ENCODE results near the gene C12orf75.
"Not testable (repeated sequence)": the region's sequence is repeated elsewhere in the genome, so short reads cannot be mapped to it uniquely, and the experiment has no call there.

The C12orf75 gene

GRCh38 chr12:105331805-105332251 lies 1.3 kb downstream of the C12orf75 start:
- no peak for TF ChIP-seq NFRKB (IDR thresholded peaks at IDR 0.05)
- TF ChIP-seq, protein P1, sequence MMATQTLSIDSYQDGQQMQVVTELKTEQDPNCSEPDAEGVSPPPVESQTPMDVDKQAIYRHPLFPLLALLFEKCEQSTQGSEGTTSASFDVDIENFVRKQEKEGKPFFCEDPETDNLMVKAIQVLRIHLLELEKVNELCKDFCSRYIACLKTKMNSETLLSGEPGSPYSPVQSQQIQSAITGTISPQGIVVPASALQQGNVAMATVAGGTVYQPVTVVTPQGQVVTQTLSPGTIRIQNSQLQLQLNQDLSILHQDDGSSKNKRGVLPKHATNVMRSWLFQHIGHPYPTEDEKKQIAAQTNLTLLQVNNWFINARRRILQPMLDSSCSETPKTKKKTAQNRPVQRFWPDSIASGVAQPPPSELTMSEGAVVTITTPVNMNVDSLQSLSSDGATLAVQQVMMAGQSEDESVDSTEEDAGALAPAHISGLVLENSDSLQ (IDR thresholded peaks at IDR 0.05) = no peak
- TF ChIP-seq HDGF (IDR thresholded peaks at IDR 0.05; ENCODE audit: borderline replicate concordance) = no peak
- TF ChIP-seq L3MBTL2 (conservative IDR thresholded peaks at IDR 0.05) = no peak
- TF ChIP-seq FOXM1 (IDR thresholded peaks at IDR 0.05; ENCODE audit: borderline replicate concordance) = no peak
- TF ChIP-seq FOXA1 (IDR thresholded peaks at IDR 0.05) = no peak
- no peak for TF ChIP-seq ELF4 (IDR thresholded peaks at IDR 0.05)
- no peak for TF ChIP-seq FOXK2 (IDR thresholded peaks at IDR 0.05)
- no peak for TF ChIP-seq LEF1 (IDR thresholded peaks at IDR 0.05; ENCODE audit: borderline replicate concordance)
- CTCF ChIA-PET = interaction anchor here (0.5 to 0.7 kb wide), 3 partner anchors 34 to 68 kb away, joined by 3 to 4 read pairs (median 3); no protein-coding TSS in a partner anchor
- no peak for DNase-seq (ENCODE audit: extremely low spot score)
- POLR2A ChIA-PET = interaction anchor here (1.9 kb wide), 1 partner anchor 96 kb away, joined by 6 read pairs; the partner anchor contains the start of gene APPL2

GRCh38 chr12:105332286-105332685 lies 1.8 kb downstream of the C12orf75 start:
- ChIA-PET CTCF (interaction anchor here (0.7 kb wide), 1 partner anchor 34 kb away, joined by 4 read pairs; no protein-coding TSS in a partner anchor), POLR2A (interaction anchor here (1.9 kb wide), 1 partner anchor 96 kb away, joined by 6 read pairs; the partner anchor contains the start of gene APPL2)
- DNase-seq (ENCODE audit: extremely low spot score) = not testable (repeated sequence)

DNA sequence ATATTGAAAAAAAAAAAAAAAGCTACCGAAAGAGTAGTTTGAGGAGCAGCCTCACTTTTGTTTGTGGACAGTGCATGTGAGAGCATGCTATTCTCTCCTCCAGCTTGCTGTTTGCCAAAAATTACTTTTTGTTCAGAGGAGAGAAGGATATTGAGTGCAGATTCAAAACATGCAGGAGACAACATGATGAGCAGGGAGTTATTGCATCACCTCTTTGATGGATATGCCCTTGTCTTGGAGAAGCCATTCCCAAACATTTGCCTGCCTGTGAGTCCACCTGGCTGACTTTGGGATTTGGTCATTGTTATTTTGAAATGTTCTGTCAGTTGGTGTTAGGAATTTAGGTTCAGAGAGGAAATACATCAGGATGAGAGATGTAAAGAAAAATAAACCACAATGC lies 2.4 kb downstream of the C12orf75 start:
- POLR2A ChIA-PET = no interaction called here
- CTCF ChIA-PET = no interaction called here
- TF ChIP-seq FOXK2 (IDR thresholded peaks at IDR 0.05) (no peak), TARDBP (IDR thresholded peaks at IDR 0.05) (no peak), ZNF384 (IDR thresholded peaks at IDR 0.05) (no peak), ELF4 (IDR thresholded peaks at IDR 0.05) (no peak), SP1 (IDR thresholded peaks at IDR 0.05) (no peak), CTBP1 (IDR thresholded peaks at IDR 0.05; ENCODE audit: borderline replicate concordance) (no peak), ARNT (IDR thresholded peaks at IDR 0.05) (no peak), LEF1 (IDR thresholded peaks at IDR 0.05; ENCODE audit: borderline replicate concordance) (no peak), BHLHE40 (IDR thresholded peaks at IDR 0.05; ENCODE audit: borderline replicate concordance) (no peak), FOXM1 (IDR thresholded peaks at IDR 0.05; ENCODE audit: borderline replicate concordance) (no peak), FOXA1 (IDR thresholded peaks at IDR 0.05) (no peak), NFRKB (IDR thresholded peaks at IDR 0.05) (no peak), SUZ12 (IDR thresholded peaks at IDR 0.05) (no peak), HDGF (IDR thresholded peaks at IDR 0.05; ENCODE audit: borderline replicate concordance) (no peak), L3MBTL2 (conservative IDR thresholded peaks at IDR 0.05) (no peak)
- TF ChIP-seq, protein P1 (IDR thresholded peaks at IDR 0.05) = no peak
- no peak for DNase-seq (ENCODE audit: extremely low spot score)

GRCh38 chr12:105334001-105334400 lies 3.5 kb downstream of the C12orf75 start:
- CTCF ChIA-PET = interaction anchor here (0.6 kb wide), 1 partner anchor 542 kb away, joined by 3 read pairs; no protein-coding TSS in a partner anchor
- TF ChIP-seq ZNF384 (IDR thresholded peaks at IDR 0.05) (no peak), SP1 (IDR thresholded peaks at IDR 0.05) (no peak)
- TF ChIP-seq, protein P1 (IDR thresholded peaks at IDR 0.05) = peak; percentile 23; the same call in 1 of the 2 replicates
- DNase-seq (ENCODE audit: extremely low spot score) = peak; percentile 10
- POLR2A ChIA-PET = no interaction called here

GRCh38 chr12:105334582-105334981 lies 4.1 kb downstream of the C12orf75 start:
- ChIA-PET POLR2A (no interaction called here), CTCF (interaction anchor here (0.6 kb wide), 1 partner anchor 541 kb away, joined by 3 read pairs; no protein-coding TSS in a partner anchor)
- TF ChIP-seq LEF1 (IDR thresholded peaks at IDR 0.05; ENCODE audit: borderline replicate concordance) (no peak), BHLHE40 (IDR thresholded peaks at IDR 0.05; ENCODE audit: borderline replicate concordance) (no peak), FOXM1 (IDR thresholded peaks at IDR 0.05; ENCODE audit: borderline replicate concordance) (no peak), HDGF (IDR thresholded peaks at IDR 0.05; ENCODE audit: borderline replicate concordance) (no peak), L3MBTL2 (conservative IDR thresholded peaks at IDR 0.05) (no peak), FOXK2 (IDR thresholded peaks at IDR 0.05) (no peak), SUZ12 (IDR thresholded peaks at IDR 0.05) (no peak), SP1 (IDR thresholded peaks at IDR 0.05) (no peak), CTBP1 (IDR thresholded peaks at IDR 0.05; ENCODE audit: borderline replicate concordance) (no peak)
- TF ChIP-seq, protein P1 (IDR thresholded peaks at IDR 0.05) = no peak
- DNase-seq (ENCODE audit: extremely low spot score) = no peak

DNA sequence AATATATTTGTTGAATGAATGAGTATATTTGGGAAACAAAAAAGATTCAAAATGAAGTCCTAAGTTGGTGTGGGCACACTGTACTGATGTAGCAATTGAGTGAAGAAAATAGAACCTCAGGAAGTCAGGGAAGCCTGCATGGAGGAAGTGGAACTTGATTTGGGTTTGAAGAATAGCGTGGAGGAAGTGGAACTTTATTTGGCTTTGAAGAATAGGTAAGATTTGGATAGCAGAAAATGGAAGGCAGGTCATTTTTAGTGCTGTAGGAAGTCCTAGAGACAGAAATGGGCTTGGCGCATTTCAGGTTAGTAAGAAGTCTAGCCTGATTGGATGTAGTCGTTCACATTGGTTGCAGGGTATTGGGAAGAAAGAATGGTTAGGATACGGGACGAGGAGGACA lies 5.4 kb downstream of the C12orf75 start:
- CTCF ChIA-PET = no interaction called here
- no peak for DNase-seq (ENCODE audit: extremely low spot score)
- POLR2A ChIA-PET = interaction anchor here (0.8 kb wide), 1 partner anchor 101 kb away, joined by 3 read pairs; no protein-coding TSS in a partner anchor
- TF ChIP-seq LEF1 (IDR thresholded peaks at IDR 0.05; ENCODE audit: borderline replicate concordance) (no peak), FOXK2 (IDR thresholded peaks at IDR 0.05) (no peak), ZNF384 (IDR thresholded peaks at IDR 0.05) (no peak), NFRKB (IDR thresholded peaks at IDR 0.05) (no peak), FOXM1 (IDR thresholded peaks at IDR 0.05; ENCODE audit: borderline replicate concordance) (no peak), L3MBTL2 (conservative IDR thresholded peaks at IDR 0.05) (no peak), HDGF (IDR thresholded peaks at IDR 0.05; ENCODE audit: borderline replicate concordance) (no peak), ELF4 (IDR thresholded peaks at IDR 0.05) (no peak), CTBP1 (IDR thresholded peaks at IDR 0.05; ENCODE audit: borderline replicate concordance) (no peak), ARNT (IDR thresholded peaks at IDR 0.05) (no peak), SP1 (IDR thresholded peaks at IDR 0.05) (no peak), FOXA1 (IDR thresholded peaks at IDR 0.05) (no peak)
- TF ChIP-seq, protein P1 (IDR thresholded peaks at IDR 0.05) = no peak

Data from HEK293T (cell line).